HEK293 (cell line): ENCODE results near the gene ZNF462.

Source experiments
- CTCF ChIA-PET: fragments of 350-600 bp; formaldehyde crosslinking; extraction: SDS; loops from one replicate; lab custom pipeline; 2021; ENCODE audit warnings: antibody characterized with exemption; lab: Yijun Ruan, JAX
- POLR2A ChIA-PET: fragments of 300-600 bp; formaldehyde crosslinking; extraction: SDS; loops from one replicate; lab custom pipeline; 2020; ENCODE audit warnings: antibody characterized with exemption, inconsistent platforms; lab: Yijun Ruan, JAX
- H3K27ac ChIP-seq: fragments of 200-500 bp; sonication (Bioruptor generic); 2 replicates; pipeline ENCODE4 v1.5.1; 2014; ENCODE audit warnings: low read depth, low read length, control low read depth, inconsistent platforms; ENCODE audit errors: extremely low read depth
- H3K36me3 ChIP-seq, 2 experiments: fragments of 200-500 bp in 1 of 2; sonication (Bioruptor generic) in 1 of 2; 1 replicate in 1 of 2; 2 replicates in 1 of 2; pipeline ENCODE4 v1.5.1; 2014 to 2017; ENCODE audit warnings: inconsistent platforms in 2 of 2, low read length in 2 of 2; ENCODE audit not compliant: control insufficient read depth in 2 of 2, insufficient read depth in 1 of 2
- H3K4me1 ChIP-seq: fragments of 200-500 bp; sonication (Bioruptor generic); 2 replicates; pipeline ENCODE4 v1.5.1; 2014; ENCODE audit warnings: mild to moderate bottlenecking, low read length, inconsistent platforms; ENCODE audit not compliant: control insufficient read depth, insufficient read depth
- H3K4me3 ChIP-seq: 2 replicates; pipeline ENCODE4 v1.5.1; 2011; ENCODE audit warnings: low read depth, mild to moderate bottlenecking, control low read depth, low read length, moderate library complexity
- H3K9me3 ChIP-seq: fragments of 200-500 bp; sonication (Bioruptor generic); 2 replicates; pipeline ENCODE4 v1.5.1; 2014; ENCODE audit warnings: low read depth, low read length, inconsistent platforms; ENCODE audit not compliant: control insufficient read depth, insufficient read depth
- CTCF ChIP-seq: fragments of 450-650 bp; formaldehyde crosslinking; IDR thresholded peaks from 2 replicates; pipeline ENCODE4 v1.5.1; 2016; ENCODE audit warnings: missing biosample characterization, missing genetic modification characterization
- GLIS1 ChIP-seq: fragments of 450-650 bp; formaldehyde crosslinking; IDR thresholded peaks from 2 replicates; pipeline ENCODE4 v1.5.1; 2016; ENCODE audit warnings: missing biosample characterization, missing genetic modification characterization
- KLF1 ChIP-seq: fragments of 450-650 bp; formaldehyde crosslinking; IDR thresholded peaks from 2 replicates; pipeline ENCODE4 v1.5.1; 2016; ENCODE audit warnings: missing biosample characterization, missing genetic modification characterization
- TRIM28 ChIP-seq: IDR thresholded peaks from 2 replicates; pipeline ENCODE4 v1.6.1; 2011; ENCODE audit warnings: low read length, control low read depth, borderline replicate concordance
- TSHZ1 ChIP-seq: fragments of 450-650 bp; formaldehyde crosslinking; IDR thresholded peaks from 2 replicates; pipeline ENCODE4 v1.5.1; 2016; ENCODE audit warnings: missing biosample characterization, missing genetic modification characterization, borderline replicate concordance
- YY1 ChIP-seq: fragments of 450-650 bp; formaldehyde crosslinking; IDR thresholded peaks from 2 replicates; pipeline ENCODE4 v1.5.1; 2018; ENCODE audit warnings: missing biosample characterization, missing genetic modification characterization
- ZBTB26 ChIP-seq: fragments of 450-650 bp; formaldehyde crosslinking; optimal IDR thresholded peaks from 2 replicates; pipeline ENCODE3; 2016; ENCODE audit warnings: missing biosample characterization, mild to moderate bottlenecking, missing genetic modification characterization
- ZNF2 ChIP-seq: fragments of 450-650 bp; formaldehyde crosslinking; IDR thresholded peaks from 2 replicates; pipeline ENCODE4 v1.5.1; 2016; ENCODE audit warnings: missing biosample characterization, missing genetic modification characterization
- ZNF311 ChIP-seq: fragments of 450-650 bp; formaldehyde crosslinking; IDR thresholded peaks from 2 replicates; pipeline ENCODE4 v1.5.1; 2017; ENCODE audit warnings: missing biosample characterization, missing genetic modification characterization, borderline replicate concordance
- ZNF398 ChIP-seq: fragments of 450-650 bp; formaldehyde crosslinking; IDR thresholded peaks from 2 replicates; pipeline ENCODE4 v1.5.1; 2017; ENCODE audit warnings: missing biosample characterization, missing genetic modification characterization
- ZNF473 ChIP-seq: fragments of 450-650 bp; formaldehyde crosslinking; IDR thresholded peaks from 2 replicates; pipeline ENCODE4 v1.5.1; 2017; ENCODE audit warnings: missing biosample characterization, missing genetic modification characterization
- ZNF561 ChIP-seq: fragments of 450-650 bp; IDR thresholded peaks from 2 replicates; pipeline ENCODE4 v1.5.1; 2018; ENCODE audit warnings: missing biosample characterization, missing genetic modification characterization, borderline replicate concordance
- ZNF580 ChIP-seq: fragments of 450-650 bp; formaldehyde crosslinking; IDR thresholded peaks from 2 replicates; pipeline ENCODE4 v1.5.1; 2016; ENCODE audit warnings: missing biosample characterization, missing genetic modification characterization
- ZNF692 ChIP-seq: fragments of 450-650 bp; formaldehyde crosslinking; IDR thresholded peaks from 2 replicates; pipeline ENCODE4 v1.5.1; 2016; ENCODE audit warnings: missing biosample characterization, missing genetic modification characterization
- ZNF830 ChIP-seq: fragments of 450-650 bp; IDR thresholded peaks from 2 replicates; pipeline ENCODE4 v1.5.0; 2018; ENCODE audit warnings: missing biosample characterization, missing genetic modification characterization, low read depth, mild to moderate bottlenecking, moderate library complexity
- ZNF843 ChIP-seq: fragments of 450-650 bp; formaldehyde crosslinking; IDR thresholded peaks from 2 replicates; pipeline ENCODE4 v1.5.1; 2016; ENCODE audit warnings: missing biosample characterization, missing genetic modification characterization
- ZSCAN23 ChIP-seq: fragments of 450-650 bp; formaldehyde crosslinking; IDR thresholded peaks from 2 replicates; pipeline ENCODE4 v1.5.1; 2016; ENCODE audit warnings: missing biosample characterization, missing genetic modification characterization
- ZSCAN5A ChIP-seq: fragments of 450-650 bp; formaldehyde crosslinking; IDR thresholded peaks from 2 replicates; pipeline ENCODE4 v1.5.1; 2016; ENCODE audit warnings: missing biosample characterization, missing genetic modification characterization
- ZXDB ChIP-seq: fragments of 450-650 bp; formaldehyde crosslinking; IDR thresholded peaks from 2 replicates; pipeline ENCODE4 v1.5.1; 2016; ENCODE audit warnings: missing biosample characterization, missing genetic modification characterization

The ZNF462 gene

GRCh38 chr9:106862821-106863720 lies at the start of gene ZNF462 (continued):
- TF ChIP-seq ZSCAN23 (tag by site-specific recombination), result no peak
- no peak for TF ChIP-seq ZSCAN5A (tag by site-specific recombination)
- TF ChIP-seq TSHZ1 (tag by site-specific recombination), result no peak
- TF ChIP-seq YY1 (tag by site-specific recombination), result peak; percentile 23; the same call in 1 of the 2 replicates
- TF ChIP-seq TRIM28, result no peak
- no peak for TF ChIP-seq ZNF473 (tag by site-specific recombination)
- TF ChIP-seq ZXDB (tag by site-specific recombination), result peak; percentile 25; the same call in 1 of the 2 replicates
- TF ChIP-seq, all 188 proteins: peak for 44

GRCh38 chr9:106816524-106816923 lies 46.4 kb upstream of the ZNF462 start:
- no peaks in the 10 kb centered on the region for H3K4me1 ChIP-seq
- H3K27ac ChIP-seq, result no peak overlapping the region
- TF ChIP-seq ZNF561 (tag by site-specific recombination) (no peak), KLF1 (tag by site-specific recombination) (no peak), ZNF843 (tag by site-specific recombination) (no peak), CTCF (tag by site-specific recombination) (no peak), ZNF2 (tag by site-specific recombination) (no peak), ZNF398 (no peak), ZNF473 (tag by site-specific recombination) (no peak), ZBTB26 (tag by site-specific recombination) (no peak), ZNF311 (tag by site-specific recombination) (no peak), ZNF692 (tag by site-specific recombination) (no peak), ZXDB (tag by site-specific recombination) (no peak), ZNF580 (tag by site-specific recombination) (no peak), ZNF830 (no peak), GLIS1 (tag by site-specific recombination) (no peak)
- H3K9me3 ChIP-seq, result no peaks in the 10 kb centered on the region
- no peaks in the 10 kb centered on the region for H3K36me3 ChIP-seq
- CTCF ChIA-PET, result no interaction called here
- no peak overlapping the region for H3K4me3 ChIP-seq
- POLR2A ChIA-PET, result no interaction called here
